Effector memory CD8-positive, alpha-beta T cell (primary cell): ENCODE data around the gene RBM17.
"Not testable (repeated sequence)": the region's sequence is repeated elsewhere in the genome, so short reads cannot be mapped to it uniquely, and the experiment has no call there.

ENCODE experiments used
- ATAC-seq: fragments of 150-1000 bp; cut with Tn5 transposase; replicated peaks from 2 replicates; pipeline ENCODE4 v1.10.0; 2021; ENCODE audit warnings: mild to moderate bottlenecking, moderate library complexity
- DNase-seq, 3 experiments: peaks; one replicate each; pipeline ENCODE4 v3.0.0; 2021
- H3K27ac Mint-ChIP-seq, 2 donors: one replicate each; pipeline ENCODE4 v1.8.0; 2022; ENCODE audit warnings: mild to moderate bottlenecking in 2 of 2, mixed read lengths in 2 of 2, moderate library complexity in 2 of 2
- H3K27me3 Mint-ChIP-seq, 2 donors: one replicate each; pipeline ENCODE4 v1.8.0; 2022; ENCODE audit warnings: mixed read lengths in 2 of 2
- H3K36me3 Mint-ChIP-seq: one replicate; pipeline ENCODE4 v1.8.0; 2022; ENCODE audit warnings: mild to moderate bottlenecking, moderate library complexity, mixed read lengths; ENCODE audit not compliant: insufficient read depth
- H3K4me1 Mint-ChIP-seq, 2 donors: one replicate each; pipeline ENCODE4 v1.8.0; 2022; ENCODE audit warnings: low read depth in 2 of 2, mixed read lengths in 2 of 2
- H3K4me3 Mint-ChIP-seq, 2 donors: one replicate each; pipeline ENCODE4 v1.8.0; 2022; ENCODE audit warnings: mild to moderate bottlenecking in 2 of 2, mixed read lengths in 2 of 2, moderate library complexity in 2 of 2
- H3K9me3 Mint-ChIP-seq, 2 donors: one replicate each; pipeline ENCODE4 v1.8.0; 2022; ENCODE audit warnings: mixed read lengths in 2 of 2

The RBM17 gene

GRCh38 chr10:6161921-6162320 lies 73.1 kb downstream of the RBM17 start:
- ATAC-seq = no peak
- no peaks in the 10 kb centered on the region for H3K9me3 Mint-ChIP-seq
- H3K36me3 Mint-ChIP-seq = peaks cover 26% of the 10 kb centered on the region
- H3K4me3 Mint-ChIP-seq = no peak overlapping the region
- DNase-seq = no peak
- H3K27ac Mint-ChIP-seq = no peak overlapping the region
- peaks cover 22 to 29% of the 10 kb centered on the region in 2 donors for H3K4me1 Mint-ChIP-seq
- no peaks in the 10 kb centered on the region for H3K27me3 Mint-ChIP-seq

- no peak for ATAC-seq
- Mint-ChIP-seq H3K9me3 (no peaks in the 10 kb centered on the region), H3K27me3 (no peaks in the 10 kb centered on the region), H3K27ac (peak overlapping the region; percentile 81 to 86), H3K4me3 (peak overlapping the region; percentile 59 to 93), H3K4me1 (peaks cover 22 to 38% of the 10 kb centered on the region in 2 donors), H3K36me3 (peaks cover 27% of the 10 kb centered on the region)
- no peak for DNase-seq
Measured at GRCh38 chr10:6162589-6163356, 73.9 kb downstream of the RBM17 start.

GRCh38 chr10:6163364-6164270 lies 74.8 kb downstream of the RBM17 start:
- Mint-ChIP-seq H3K27me3 (no peaks in the 10 kb centered on the region), H3K36me3 (peaks cover 27% of the 10 kb centered on the region), H3K27ac (peak overlapping the region; percentile 97), H3K9me3 (no peaks in the 10 kb centered on the region), H3K4me3 (peak overlapping the region; percentile 83 to 93), H3K4me1 (peaks cover 25 to 40% of the 10 kb centered on the region in 2 donors)
- DNase-seq (peak; percentile 84 to 91 (median 88)), ATAC-seq (peak; percentile 91)

- no peaks in the 10 kb centered on the region for H3K27me3 Mint-ChIP-seq
- no peaks in the 10 kb centered on the region for H3K9me3 Mint-ChIP-seq
- peak overlapping the region; percentile 83 to 93 for H3K4me3 Mint-ChIP-seq
- ATAC-seq (no peak), DNase-seq (no peak)
- peaks cover 33 to 44% of the 10 kb centered on the region in 2 donors for H3K4me1 Mint-ChIP-seq
- peaks cover 23% of the 10 kb centered on the region for H3K36me3 Mint-ChIP-seq
- peak overlapping the region; percentile 97 for H3K27ac Mint-ChIP-seq
Measured at GRCh38 chr10:6164271-6165095, 75.6 kb downstream of the RBM17 start.

- H3K27ac Mint-ChIP-seq = peak overlapping the region; percentile 97
- peak overlapping the region; percentile 83 to 93 for H3K4me3 Mint-ChIP-seq
- H3K4me1 Mint-ChIP-seq = peaks cover 34 to 50% of the 10 kb centered on the region in 2 donors
- no peaks in the 10 kb centered on the region for H3K27me3 Mint-ChIP-seq
- peaks cover 23% of the 10 kb centered on the region for H3K36me3 Mint-ChIP-seq
- no peaks in the 10 kb centered on the region for H3K9me3 Mint-ChIP-seq
- ATAC-seq = no peak
- DNase-seq = no peak
Measured at GRCh38 chr10:6165221-6165725, 76.4 kb downstream of the RBM17 start.

GRCh38 chr10:6165933-6166332 lies 77.1 kb downstream of the RBM17 start:
- H3K36me3 Mint-ChIP-seq = peaks cover 23% of the 10 kb centered on the region
- not testable (repeated sequence) for H3K9me3 Mint-ChIP-seq, ATAC-seq

More at GRCh38 chr10:6165933-6166332, 77.1 kb downstream of the RBM17 start:
- Mint-ChIP-seq H3K4me1 (peaks cover 37 to 51% of the 10 kb centered on the region in 2 donors), H3K27ac (peak overlapping the region; percentile 97), H3K4me3 (peak overlapping the region; percentile 29 to 93)
- H3K27me3 Mint-ChIP-seq, DNase-seq: not testable (repeated sequence)
